IPS-18c (cell line): ENCODE measurements around the gene HLA-G.

Source experiments
- H3K4me3 ChIP-seq: 2 replicates; pipeline ENCODE4 v1.7.0; 2013; ENCODE audit warnings: low read depth, mild to moderate bottlenecking, low read length, moderate library complexity; ENCODE audit not compliant: insufficient read depth
- H3K9me3 ChIP-seq: one replicate; pipeline ENCODE4 v1.6.1; 2013; ENCODE audit warnings: mild to moderate bottlenecking, low read length, moderate library complexity; ENCODE audit not compliant: control insufficient read depth, insufficient read depth

Gene HLA-G

GRCh38 chr6:29813809-29814208 is 13.8 kb upstream of the HLA-G start:
- no peak overlapping the region for H3K4me3 ChIP-seq
- no peaks in the 10 kb centered on the region for H3K9me3 ChIP-seq

GRCh38 chr6:29814379-29815117 is 13.1 kb upstream of the HLA-G start:
- no peak overlapping the region for H3K4me3 ChIP-seq

GRCh38 chr6:29815118-29815750 is 12.4 kb upstream of the HLA-G start:
- H3K9me3 ChIP-seq: no peaks in the 10 kb centered on the region
- H3K4me3 ChIP-seq: no peak overlapping the region

More at GRCh38 chr6:29814379-29815117, 13.1 kb upstream of the HLA-G start:
- no peaks in the 10 kb centered on the region for H3K9me3 ChIP-seq

GRCh38 chr6:29816030-29816429 is 11.6 kb upstream of the HLA-G start:
- H3K9me3 ChIP-seq: no peaks in the 10 kb centered on the region
- no peak overlapping the region for H3K4me3 ChIP-seq

GRCh38 chr6:29818892-29819291 is 8.7 kb upstream of the HLA-G start:
- Histone ChIP-seq H3K9me3 (no peaks in the 10 kb centered on the region), H3K4me3 (no peak overlapping the region)

- no peak overlapping the region for H3K4me3 ChIP-seq
- no peaks in the 10 kb centered on the region for H3K9me3 ChIP-seq
Observed at GRCh38 chr6:29824144-29824543, 3.5 kb upstream of the HLA-G start.

- Histone ChIP-seq H3K4me3 (no peak overlapping the region), H3K9me3 (no peaks in the 10 kb centered on the region)
Observed at GRCh38 chr6:29825848-29826247, 1.8 kb upstream of the HLA-G start.

GRCh38 chr6:29826271-29826670 is 1.4 kb upstream of the HLA-G start:
- Histone ChIP-seq H3K9me3 (no peaks in the 10 kb centered on the region), H3K4me3 (no peak overlapping the region)

GRCh38 chr6:29828471-29828797 is 809 bp downstream of the HLA-G start:
- H3K4me3 ChIP-seq: peak overlapping the region; percentile 63

GRCh38 chr6:29829766-29830165 is 2.1 kb downstream of the HLA-G start:
- no peaks in the 10 kb centered on the region for H3K9me3 ChIP-seq
- H3K4me3 ChIP-seq: no peak overlapping the region

More at GRCh38 chr6:29828471-29828797, 809 bp downstream of the HLA-G start:
- no peaks in the 10 kb centered on the region for H3K9me3 ChIP-seq

GRCh38 chr6:29830409-29830808 is 2.8 kb downstream of the HLA-G start:
- Histone ChIP-seq H3K4me3 (no peak overlapping the region), H3K9me3 (no peaks in the 10 kb centered on the region)

GRCh38 chr6:29831776-29832175 is 4.2 kb downstream of the HLA-G start:
- H3K9me3 ChIP-seq: no peaks in the 10 kb centered on the region
- H3K4me3 ChIP-seq: no peak overlapping the region

GRCh38 chr6:29834564-29835436 is 7.2 kb downstream of the HLA-G start:
- no peak overlapping the region for H3K4me3 ChIP-seq
- H3K9me3 ChIP-seq: no peaks in the 10 kb centered on the region

- no peak overlapping the region for H3K4me3 ChIP-seq
- H3K9me3 ChIP-seq: no peaks in the 10 kb centered on the region
Observed at GRCh38 chr6:29839917-29840316, 12.3 kb downstream of the HLA-G start.

GRCh38 chr6:29841030-29841429 is 13.4 kb downstream of the HLA-G start:
- H3K4me3 ChIP-seq: no peak overlapping the region

GRCh38 chr6:29845405-29846006 is 17.9 kb downstream of the HLA-G start:
- Histone ChIP-seq H3K9me3 (no peaks in the 10 kb centered on the region), H3K4me3 (no peak overlapping the region)

More at GRCh38 chr6:29841030-29841429, 13.4 kb downstream of the HLA-G start:
- no peaks in the 10 kb centered on the region for H3K9me3 ChIP-seq

GRCh38 chr6:29847871-29848630 is 20.4 kb downstream of the HLA-G start:
- no peak overlapping the region for H3K4me3 ChIP-seq
- no peaks in the 10 kb centered on the region for H3K9me3 ChIP-seq
